Heart left ventricle (tissue), 16 donors: ENCODE data around the gene CARD18. TPM values are rescaled to one million over a fixed set of nuclear protein-coding genes. Genes with fewer than 3 reads are reported as not detected.

ENCODE experiments used
- ATAC-seq, 4 donors: fragments of 200-7000 bp; cut with Tn5 transposase; one replicate each; pipeline ENCODE4 v1.9.1; 2020 to 2022; ENCODE audit warnings: moderate library complexity in 4 of 4, mild to moderate bottlenecking in 3 of 4, moderate number of reproducible peaks in 1 of 4
- DNase-seq, 5 donors: peaks; one replicate each; pipeline ENCODE4 v3.0.0-alpha.2; 2020
- H3K27ac ChIP-seq, 12 donors: fragments of 200-600 bp; sonication (generic) in 4 of 12; one replicate each; pipeline versions ENCODE4 v1.5.0 to v1.8.0; 2016 to 2022; ENCODE audit warnings: mild to moderate bottlenecking in 2 of 12
- H3K27me3 ChIP-seq, 9 donors: fragments of 200-600 bp; sonication (generic) in 2 of 9; one replicate each; pipeline versions ENCODE4 v1.5.1 to v1.8.0; 2016 to 2022; ENCODE audit warnings: mild to moderate bottlenecking in 3 of 9
- H3K36me3 ChIP-seq, 9 donors: fragments of 200-600 bp; sonication (generic) in 2 of 9; one replicate each; pipeline versions ENCODE4 v1.5.0 to v1.8.0; 2018 to 2022; ENCODE audit warnings: mild to moderate bottlenecking in 2 of 9
- H3K4me1 ChIP-seq, 12 donors: fragments of 200-600 bp; sonication (generic) in 4 of 12; one replicate each; pipeline versions ENCODE4 v1.5.0 to v1.8.0; 2016 to 2022; ENCODE audit warnings: mild to moderate bottlenecking in 3 of 12
- H3K4me3 ChIP-seq, 12 donors: fragments of 200-600 bp; sonication (generic) in 4 of 12; one replicate each; pipeline versions ENCODE4 v1.5.0 to v1.8.0; 2017 to 2022; ENCODE audit warnings: mild to moderate bottlenecking in 9 of 12, moderate library complexity in 4 of 12
- H3K9me3 ChIP-seq, 12 donors: fragments of 200-600 bp; sonication (generic) in 4 of 12; one replicate each; pipeline versions ENCODE4 v1.5.0 to v1.8.0; 2016 to 2022; ENCODE audit warnings: mild to moderate bottlenecking in 1 of 12
- CTCF ChIP-seq, 12 donors: fragments of 200-600 bp; sonication (generic) in 4 of 12; IDR thresholded peaks; one replicate each; pipeline versions ENCODE4 v1.5.0 to v1.8.0; 2018 to 2022; ENCODE audit warnings: antibody characterized with exemption in 12 of 12, mild to moderate bottlenecking in 5 of 12
- POLR2A ChIP-seq, 2 donors: fragments of 450-650 bp; IDR thresholded peaks; one replicate each; pipeline ENCODE4 v1.6.1; 2017; ENCODE audit warnings: antibody characterized with exemption in 2 of 2, mild to moderate bottlenecking in 2 of 2, moderate library complexity in 2 of 2
- WGBS, 4 donors: extraction: QIAGEN DNeasy Blood & Tissue Kit in 2 of 4; methylation state at CpG; one replicate each; pipeline versions ENCODE4 v1.1.5 to v1.1.7; 2013 to 2018; 5-methylcytosine and 5-hydroxymethylcytosine counted together
- intact Hi-C, 10 donors: fragments of 100-400 bp; cut with DNase I; formaldehyde crosslinking; loops; one replicate each; pipeline versions ENCODE4 v1.11.1 to v1.14.2; 2022
- polyA plus RNA-seq, 2 donors: library from polyadenylated mRNA; stranded (reverse); fragments of 200-250 nt; gene quantifications; one replicate each; pipeline ENCODE4 v1.2.3, GENCODE V29; 2013
- total RNA-seq, 9 donors: library from RNA; depleted of rRNA in 2 of 9; stranded (reverse); fragments of >200 nt in 2 of 9; fragmentation: NEBNext Ultra II Directional in 3 of 9; extraction: Animal tissue kit (Norgen Biotek cat#: 25700) in 3 of 9; gene quantifications; one replicate each; pipeline versions ENCODE4 v1.1.0 to v1.2.4, GENCODE V29; 2016 to 2023
- donor health status: ischemic (EF 13 %, LVEDD 7.1; RV severe dilation, severe dysfunction).
- donor health status: healthy with polysubstance abuse.
- donor health status: DM: no; HTN: yes; CAD: no.
- donor health status: DM: no; HTN: no; CAD: no.
- donor health status: ischemic (EF 25% LVEDD 6.9; RV normal size, moderate dysfunction).
- donor health status: ischemic (EF 25% LVEDD 5.7; RV mildly dilated, moderate dysfunction).
- donor health status: healthy.
- donor health status: DM: yes; HTN: yes; CAD: no.
- donor health status: ischemic (EF 35%, LVEDD 5.7; RV mildly dilated, moderate dysfunction).
- donor health status: nonischemic (EF 11% LVEDD 7.7; RV severe dilation, severe dysfunction).
- donor health status: DM: yes; HTN: yes; CAD: no.
- donor health status: PGD.
- donor health status: ischemic (EF 29% LVEDD 5.4; RV normal size, mild dysfunction).
- donor health status: nonischemic (EF 23%, LVEDD 6.1; RV moderate dilation, normal function).

CARD18 gene
- total and polyA plus RNA-seq, 11 donors: 0.91 TPM; not detected in 10

DNA sequence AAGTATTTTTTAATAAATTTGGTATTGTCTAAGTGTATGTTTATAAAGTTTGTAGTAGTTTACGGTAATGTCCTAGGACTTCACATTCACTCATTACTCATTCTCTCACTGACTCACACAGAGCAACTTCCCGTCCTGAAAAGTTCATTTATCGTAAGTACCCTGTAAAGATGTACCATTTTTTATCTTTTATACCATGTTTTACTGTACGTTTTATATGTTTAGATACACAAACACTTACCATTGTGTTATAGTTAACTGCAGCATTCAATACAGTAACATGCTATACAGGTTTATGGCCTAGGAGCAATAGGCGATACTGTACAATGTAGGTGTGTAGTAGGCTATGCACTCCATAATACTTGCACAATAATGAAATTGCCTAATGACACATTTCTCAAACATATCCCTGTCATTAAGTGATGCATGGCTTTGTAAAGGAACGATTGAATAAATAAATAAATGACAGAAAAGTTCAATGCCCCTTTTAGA lies 12.5 kb upstream of the CARD18 start:
- intact Hi-C loops: no loop called here
- ATAC-seq (no peak), DNase-seq (no peak)
- H3K27me3 ChIP-seq: no peaks in the 10 kb centered on the region
- H3K36me3 ChIP-seq: no peaks in the 10 kb centered on the region
- H3K27ac ChIP-seq: no peak overlapping the region
- H3K9me3 ChIP-seq: no peaks in the 10 kb centered on the region
- peaks cover 0 to 2% (median 0%) of the 10 kb centered on the region in 12 donors for H3K4me1 ChIP-seq
- TF ChIP-seq POLR2A (IDR thresholded peaks at IDR 0.05): no peak
- TF ChIP-seq CTCF (IDR thresholded peaks at IDR 0.05): no peak
- H3K4me3 ChIP-seq: no peak overlapping the region
- WGBS, 4 donors: 89 to 91% (median 91%) methylated on average over 6 of the region's 6 CpGs

- Histone ChIP-seq H3K27ac (no peak overlapping the region), H3K4me1 (no peaks in the 10 kb centered on the region), H3K9me3 (no peaks in the 10 kb centered on the region), H3K4me3 (no peak overlapping the region), H3K36me3 (no peaks in the 10 kb centered on the region), H3K27me3 (no peaks in the 10 kb centered on the region)
- ATAC-seq: no peak
- no peak for DNase-seq
- intact Hi-C loops: no loop called here
- TF ChIP-seq POLR2A (IDR thresholded peaks at IDR 0.05) (no peak), CTCF (IDR thresholded peaks at IDR 0.05) (no peak)
These were observed 9.9 kb upstream of the CARD18 start for GRCh38 chr11:105149477-105149876.

- no peak for TF ChIP-seq CTCF (IDR thresholded peaks at IDR 0.05)
- no peak for TF ChIP-seq POLR2A (IDR thresholded peaks at IDR 0.05)
- no peak overlapping the region for H3K27ac ChIP-seq
- no peak for DNase-seq
- H3K4me1 ChIP-seq: no peaks in the 10 kb centered on the region
- intact Hi-C loops: no loop called here
- no peaks in the 10 kb centered on the region for H3K36me3 ChIP-seq
- H3K9me3 ChIP-seq: no peaks in the 10 kb centered on the region
- WGBS, 4 donors: 92 to 95% (median 93%) methylated on average over 5 of the region's 5 CpGs
- no peak for ATAC-seq
- H3K4me3 ChIP-seq: no peak overlapping the region
- H3K27me3 ChIP-seq: no peaks in the 10 kb centered on the region
These were observed 8.7 kb upstream of the CARD18 start for GRCh38 chr11:105148241-105148640.

DNA sequence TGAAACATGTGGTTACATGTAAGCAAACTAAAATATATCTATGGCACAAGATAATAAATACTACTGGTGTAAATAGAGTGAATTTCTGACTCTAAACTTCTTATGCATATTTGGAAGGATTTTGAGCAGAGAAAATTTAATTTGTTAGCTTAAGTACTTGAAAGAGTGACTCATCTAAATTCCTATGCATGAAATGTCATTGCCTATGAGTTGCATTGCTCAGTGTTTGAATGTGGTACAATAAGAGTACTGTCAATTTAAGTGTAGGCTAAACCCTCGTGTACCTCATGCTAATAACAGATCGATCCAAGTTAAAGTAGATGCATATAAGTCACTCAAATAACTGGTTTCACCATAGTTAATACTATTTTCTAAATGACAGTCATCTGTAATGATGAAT lies 5.3 kb upstream of the CARD18 start:
- H3K36me3 ChIP-seq: no peaks in the 10 kb centered on the region
- peaks cover 0 to 3% (median 0%) of the 10 kb centered on the region in 12 donors for H3K4me1 ChIP-seq
- H3K27ac ChIP-seq: no peak overlapping the region
- TF ChIP-seq CTCF (IDR thresholded peaks at IDR 0.05) (no peak), POLR2A (IDR thresholded peaks at IDR 0.05) (no peak)
- intact Hi-C loops: no loop called here
- no peaks in the 10 kb centered on the region for H3K9me3 ChIP-seq
- 84 to 95% (median 88%) methylated on average over 2 of the region's 2 CpGs for WGBS, 4 donors
- ATAC-seq (no peak), DNase-seq (no peak)
- H3K4me3 ChIP-seq: no peak overlapping the region
- no peaks in the 10 kb centered on the region for H3K27me3 ChIP-seq
